Measurements from ENCODE around the gene TRDN.
"Not testable (repeated sequence)": the region's sequence is repeated elsewhere in the genome, so short reads cannot be mapped to it uniquely, and the experiment has no call there.

Gene TRDN

GRCh38 chr6:123454448-123454847 is 182.3 kb downstream of the TRDN start:
- no peak for DNase-seq (ENCODE audit: low read depth)
- no peak overlapping the region for H3K4me3 ChIP-seq (ENCODE audit: low read length)
- TF ChIP-seq CTCF (IDR thresholded peaks at IDR 0.05; ENCODE audit: insufficient read depth, low read depth, low read length, missing control alignments), result no peak

GRCh38 chr6:123453071-123453470 is 183.7 kb downstream of the TRDN start:
- not testable (repeated sequence) for DNase-seq (ENCODE audit: low read depth); H3K4me3 ChIP-seq (ENCODE audit: low read length)

GRCh38 chr6:123448306-123448884 is 188.4 kb downstream of the TRDN start:
- no peak overlapping the region for H3K4me3 ChIP-seq (ENCODE audit: low read length)
- DNase-seq (ENCODE audit: low read depth), result peak; percentile 21
- no peak for TF ChIP-seq CTCF (IDR thresholded peaks at IDR 0.05; ENCODE audit: insufficient read depth, low read depth, low read length, missing control alignments)

GRCh38 chr6:123447315-123447937 is 189.3 kb downstream of the TRDN start:
- TF ChIP-seq CTCF (IDR thresholded peaks at IDR 0.05; ENCODE audit: insufficient read depth, low read depth, low read length, missing control alignments), result no peak
- H3K4me3 ChIP-seq (ENCODE audit: low read length), result no peak overlapping the region

GRCh38 chr6:123439371-123439770 is 197.4 kb downstream of the TRDN start:
- no peak for TF ChIP-seq CTCF (IDR thresholded peaks at IDR 0.05; ENCODE audit: insufficient read depth, low read depth, low read length, missing control alignments)
- H3K4me3 ChIP-seq (ENCODE audit: low read length), result no peak overlapping the region
- DNase-seq (ENCODE audit: low read depth), result no peak

More at GRCh38 chr6:123447315-123447937, 189.3 kb downstream of the TRDN start:
- DNase-seq (ENCODE audit: low read depth), result no peak

- no peak for TF ChIP-seq CTCF (IDR thresholded peaks at IDR 0.05; ENCODE audit: insufficient read depth, low read depth, low read length, missing control alignments)
- no peak overlapping the region for H3K4me3 ChIP-seq (ENCODE audit: low read length)
- DNase-seq (ENCODE audit: low read depth), result no peak
These were observed 202.6 kb downstream of the TRDN start for GRCh38 chr6:123434186-123434585.

- TF ChIP-seq CTCF (IDR thresholded peaks at IDR 0.05; ENCODE audit: insufficient read depth, low read depth, low read length, missing control alignments), result no peak
- DNase-seq (ENCODE audit: low read depth), result no peak
- no peak overlapping the region for H3K4me3 ChIP-seq (ENCODE audit: low read length)
These were observed 205.8 kb downstream of the TRDN start for GRCh38 chr6:123430970-123431369.
